ENCODE data around the gene CARD8.
A peak's percentile ranks its signal among the peaks of the same experiment; 100 is the strongest.

Gene CARD8, protein sequence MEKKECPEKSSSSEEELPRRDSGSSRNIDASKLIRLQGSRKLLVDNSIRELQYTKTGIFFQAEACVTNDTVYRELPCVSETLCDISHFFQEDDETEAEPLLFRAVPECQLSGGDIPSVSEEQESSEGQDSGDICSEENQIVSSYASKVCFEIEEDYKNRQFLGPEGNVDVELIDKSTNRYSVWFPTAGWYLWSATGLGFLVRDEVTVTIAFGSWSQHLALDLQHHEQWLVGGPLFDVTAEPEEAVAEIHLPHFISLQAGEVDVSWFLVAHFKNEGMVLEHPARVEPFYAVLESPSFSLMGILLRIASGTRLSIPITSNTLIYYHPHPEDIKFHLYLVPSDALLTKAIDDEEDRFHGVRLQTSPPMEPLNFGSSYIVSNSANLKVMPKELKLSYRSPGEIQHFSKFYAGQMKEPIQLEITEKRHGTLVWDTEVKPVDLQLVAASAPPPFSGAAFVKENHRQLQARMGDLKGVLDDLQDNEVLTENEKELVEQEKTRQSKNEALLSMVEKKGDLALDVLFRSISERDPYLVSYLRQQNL

DNA sequence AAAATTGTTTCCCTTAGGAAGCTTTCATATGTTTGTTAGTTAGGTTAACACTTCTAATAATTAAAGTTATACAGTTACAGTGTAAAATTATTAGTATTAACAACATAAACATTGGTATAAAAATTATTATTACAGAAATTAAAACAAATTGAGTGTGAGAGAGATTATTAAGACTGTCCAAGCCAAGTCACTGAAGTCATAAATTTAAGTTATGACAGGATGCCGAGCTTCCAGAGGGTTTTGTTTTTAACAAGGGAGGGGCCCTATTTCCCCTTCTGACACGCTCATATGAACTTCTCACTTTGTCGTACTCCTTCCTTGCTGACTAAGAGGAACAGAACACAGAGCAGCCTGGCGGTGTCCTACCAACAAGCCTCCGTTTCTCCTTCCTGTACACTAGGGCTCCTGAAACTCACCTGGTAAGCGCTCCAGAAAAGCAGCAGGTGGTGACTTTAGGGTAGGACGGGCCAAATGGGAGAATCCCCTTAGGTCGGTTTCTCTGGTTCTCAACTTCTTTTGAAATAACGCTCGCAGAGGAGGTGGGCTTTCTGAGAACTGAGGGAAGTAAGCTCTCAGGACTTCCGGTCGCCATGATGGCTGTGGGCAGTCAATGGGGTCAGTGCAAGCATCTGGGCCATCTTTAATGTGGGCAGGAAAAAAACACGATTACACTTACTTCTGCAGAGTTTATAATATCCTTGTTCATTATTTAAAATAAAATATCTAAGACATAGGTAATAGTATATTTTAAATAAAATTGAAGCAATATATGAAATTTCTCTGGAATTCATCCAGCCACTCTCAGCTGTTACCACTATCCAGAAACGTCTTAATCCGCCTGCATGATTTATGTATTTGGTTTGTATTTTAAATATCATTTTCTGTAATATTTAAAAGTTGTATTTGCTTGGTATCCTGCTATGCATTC is at the start of gene CARD8:
Gene CARD8 (minus strand): TSS at position 537 of the 928 bp plus-strand sequence. CDS start 14,892 bp downstream, outside the sequence.
- TF ChIP-seq, protein P1, sequence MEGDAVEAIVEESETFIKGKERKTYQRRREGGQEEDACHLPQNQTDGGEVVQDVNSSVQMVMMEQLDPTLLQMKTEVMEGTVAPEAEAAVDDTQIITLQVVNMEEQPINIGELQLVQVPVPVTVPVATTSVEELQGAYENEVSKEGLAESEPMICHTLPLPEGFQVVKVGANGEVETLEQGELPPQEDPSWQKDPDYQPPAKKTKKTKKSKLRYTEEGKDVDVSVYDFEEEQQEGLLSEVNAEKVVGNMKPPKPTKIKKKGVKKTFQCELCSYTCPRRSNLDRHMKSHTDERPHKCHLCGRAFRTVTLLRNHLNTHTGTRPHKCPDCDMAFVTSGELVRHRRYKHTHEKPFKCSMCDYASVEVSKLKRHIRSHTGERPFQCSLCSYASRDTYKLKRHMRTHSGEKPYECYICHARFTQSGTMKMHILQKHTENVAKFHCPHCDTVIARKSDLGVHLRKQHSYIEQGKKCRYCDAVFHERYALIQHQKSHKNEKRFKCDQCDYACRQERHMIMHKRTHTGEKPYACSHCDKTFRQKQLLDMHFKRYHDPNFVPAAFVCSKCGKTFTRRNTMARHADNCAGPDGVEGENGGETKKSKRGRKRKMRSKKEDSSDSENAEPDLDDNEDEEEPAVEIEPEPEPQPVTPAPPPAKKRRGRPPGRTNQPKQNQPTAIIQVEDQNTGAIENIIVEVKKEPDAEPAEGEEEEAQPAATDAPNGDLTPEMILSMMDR (IDR thresholded peaks at IDR 0.05; ENCODE audit: extremely low read depth, missing control alignments), result no peak
- DNase-seq (ENCODE audit: low spot score), result peak; percentile 68

DNA sequence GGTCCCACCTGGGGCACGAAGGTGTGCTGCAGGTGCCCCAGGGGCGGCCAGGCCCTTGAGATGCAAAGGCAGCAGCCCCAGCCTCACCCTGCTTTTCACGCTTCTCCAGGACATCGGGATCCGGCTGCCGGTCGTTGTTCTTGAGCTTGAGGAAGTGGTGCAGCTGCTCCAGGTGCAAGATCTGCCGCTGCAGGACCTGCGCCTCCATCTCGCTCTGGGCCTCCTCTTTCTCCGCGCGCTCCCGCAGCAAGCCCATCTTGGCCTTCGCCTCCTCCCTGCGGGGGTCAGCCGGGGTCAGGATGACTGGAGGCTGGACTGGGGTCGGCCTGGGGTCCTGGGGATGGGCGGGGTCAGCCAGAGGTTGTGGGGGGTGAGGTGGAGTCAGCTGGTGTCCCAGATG is 48.2 kb upstream of the CARD8 start:
- TF ChIP-seq, protein P1 (IDR thresholded peaks at IDR 0.05; ENCODE audit: extremely low read depth, missing control alignments), result no peak
- DNase-seq (ENCODE audit: low spot score), result no peak

DNA sequence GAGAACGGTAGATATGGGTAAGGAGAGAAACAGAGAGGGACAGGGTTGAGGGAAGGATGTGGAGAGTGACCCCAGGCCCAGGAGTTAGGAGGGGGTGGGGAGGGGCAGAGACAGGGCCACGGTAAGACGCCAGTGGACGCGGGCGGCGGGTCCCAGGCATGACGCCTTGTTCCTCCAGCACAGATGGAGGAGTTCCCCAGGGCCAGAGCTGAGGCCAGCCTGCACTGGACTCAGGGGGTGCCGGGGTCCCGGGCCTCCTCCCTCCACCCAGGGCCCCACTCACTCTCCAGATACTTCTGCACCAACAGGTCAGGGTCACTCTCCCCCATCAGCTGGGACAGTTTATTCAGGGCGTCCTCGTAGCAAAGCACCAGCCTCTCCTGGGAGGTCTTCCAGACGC is 47.7 kb upstream of the CARD8 start:
- DNase-seq (ENCODE audit: low spot score), result no peak
- TF ChIP-seq, protein P1 (IDR thresholded peaks at IDR 0.05; ENCODE audit: extremely low read depth, missing control alignments), result no peak

DNA sequence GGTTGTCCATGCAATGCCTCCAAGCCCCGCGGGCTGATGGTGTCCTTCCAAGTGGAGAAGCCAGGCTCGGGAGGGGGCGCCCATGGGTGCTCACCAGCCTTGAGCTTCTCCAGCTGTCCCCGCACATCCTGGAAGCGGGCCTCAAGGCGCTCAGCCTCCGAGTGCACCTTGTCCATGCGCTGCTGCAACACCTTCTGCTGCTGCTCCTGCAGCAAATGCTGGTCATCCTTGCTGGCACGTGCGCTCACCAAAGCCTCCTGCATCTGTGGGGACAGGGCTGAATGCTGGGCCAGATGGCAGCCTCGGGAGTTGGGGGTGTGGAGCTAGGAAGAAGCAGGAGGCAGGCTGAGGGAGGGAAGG is 46.9 kb upstream of the CARD8 start:
- no peak for DNase-seq (ENCODE audit: low spot score)
- TF ChIP-seq, protein P1 (IDR thresholded peaks at IDR 0.05; ENCODE audit: extremely low read depth, missing control alignments), result no peak

DNA sequence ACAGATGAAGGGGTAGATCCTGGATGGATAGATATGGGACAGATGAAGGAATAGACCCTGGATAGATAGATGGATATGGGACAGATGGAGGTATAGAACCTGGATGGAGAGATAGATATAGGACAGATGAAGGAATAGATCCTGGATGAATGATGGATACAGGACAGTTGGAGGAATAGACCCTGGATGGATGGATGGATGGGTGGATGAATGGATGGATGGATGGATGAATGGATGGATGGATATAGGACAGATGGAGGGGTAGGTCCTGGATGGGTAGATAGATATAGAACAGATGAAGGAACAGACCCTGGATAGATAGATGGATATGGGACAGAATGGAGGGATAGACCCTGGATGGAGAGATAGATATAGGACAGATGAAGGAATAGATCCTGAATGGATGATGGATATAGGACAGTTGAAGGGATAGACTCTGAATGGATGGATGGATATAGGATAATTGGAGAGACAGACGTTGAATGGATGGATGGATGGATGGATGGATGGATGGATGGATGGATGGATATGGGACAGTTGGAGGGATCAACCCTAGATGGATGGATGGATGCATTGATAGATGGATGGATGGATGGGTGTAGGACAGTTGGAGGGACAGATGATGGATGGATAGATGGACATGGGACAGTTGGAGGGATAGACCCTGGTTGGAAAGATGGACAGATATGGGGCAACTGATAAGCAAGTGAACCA is 46.3 kb upstream of the CARD8 start:
- TF ChIP-seq, protein P1 (IDR thresholded peaks at IDR 0.05; ENCODE audit: extremely low read depth, missing control alignments), result no peak

DNA sequence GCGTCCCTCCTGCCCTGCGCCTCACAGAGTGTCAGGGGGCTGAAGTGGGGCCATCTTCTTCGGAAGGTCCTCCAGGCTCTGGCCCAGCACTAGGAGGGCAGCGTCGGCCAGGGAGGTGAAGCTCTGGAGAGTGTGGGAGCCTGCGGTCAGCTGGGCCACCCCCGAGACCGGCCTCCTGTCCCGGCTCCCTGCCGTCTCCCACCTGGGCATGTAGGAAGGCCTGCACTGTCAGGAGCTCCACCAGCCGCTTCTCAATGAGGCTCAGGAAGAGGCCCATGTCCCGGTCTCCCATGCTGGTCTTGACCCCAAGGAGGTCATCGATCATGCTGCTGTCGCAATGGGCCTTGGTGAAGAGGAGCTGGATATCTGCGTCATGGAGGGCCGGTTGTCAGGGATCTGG is 42.3 kb upstream of the CARD8 start:
- no peak for DNase-seq (ENCODE audit: low spot score)
- TF ChIP-seq, protein P1 (IDR thresholded peaks at IDR 0.05; ENCODE audit: extremely low read depth, missing control alignments), result no peak

More for the DNA sequence above, 46.3 kb upstream of the CARD8 start:
- DNase-seq (ENCODE audit: low spot score), result no peak

All from GM20000 (cell line).